ENCODE results near the gene LRRC7.

The LRRC7 gene

DNA sequence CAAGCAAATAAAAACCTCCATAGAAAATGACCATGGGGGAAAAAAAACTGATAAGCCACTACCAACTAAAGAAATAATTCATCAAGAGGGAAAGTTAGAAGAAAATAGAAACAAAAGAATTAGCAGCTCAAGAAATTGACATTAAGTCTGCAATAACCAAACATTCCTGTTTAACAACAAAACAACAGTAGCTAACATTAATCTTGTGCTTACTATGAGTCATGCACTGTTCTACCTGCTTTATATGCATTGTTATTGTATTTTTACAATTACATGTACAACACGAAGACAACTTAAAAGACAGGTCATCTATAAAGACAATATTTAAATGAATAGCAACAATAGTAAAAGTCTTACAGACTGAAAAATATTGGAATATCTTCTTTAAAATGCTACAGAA, 34.4 kb upstream of the LRRC7 start:
- TF ChIP-seq, protein P1, sequence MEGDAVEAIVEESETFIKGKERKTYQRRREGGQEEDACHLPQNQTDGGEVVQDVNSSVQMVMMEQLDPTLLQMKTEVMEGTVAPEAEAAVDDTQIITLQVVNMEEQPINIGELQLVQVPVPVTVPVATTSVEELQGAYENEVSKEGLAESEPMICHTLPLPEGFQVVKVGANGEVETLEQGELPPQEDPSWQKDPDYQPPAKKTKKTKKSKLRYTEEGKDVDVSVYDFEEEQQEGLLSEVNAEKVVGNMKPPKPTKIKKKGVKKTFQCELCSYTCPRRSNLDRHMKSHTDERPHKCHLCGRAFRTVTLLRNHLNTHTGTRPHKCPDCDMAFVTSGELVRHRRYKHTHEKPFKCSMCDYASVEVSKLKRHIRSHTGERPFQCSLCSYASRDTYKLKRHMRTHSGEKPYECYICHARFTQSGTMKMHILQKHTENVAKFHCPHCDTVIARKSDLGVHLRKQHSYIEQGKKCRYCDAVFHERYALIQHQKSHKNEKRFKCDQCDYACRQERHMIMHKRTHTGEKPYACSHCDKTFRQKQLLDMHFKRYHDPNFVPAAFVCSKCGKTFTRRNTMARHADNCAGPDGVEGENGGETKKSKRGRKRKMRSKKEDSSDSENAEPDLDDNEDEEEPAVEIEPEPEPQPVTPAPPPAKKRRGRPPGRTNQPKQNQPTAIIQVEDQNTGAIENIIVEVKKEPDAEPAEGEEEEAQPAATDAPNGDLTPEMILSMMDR (IDR thresholded peaks at IDR 0.05), result no peak

GRCh38 chr1:69534829-69535228, 32.9 kb upstream of the LRRC7 start:
- TF ChIP-seq, protein P1 (IDR thresholded peaks at IDR 0.05), result no peak

GRCh38 chr1:69535490-69535889, 32.2 kb upstream of the LRRC7 start:
- TF ChIP-seq, protein P1 (IDR thresholded peaks at IDR 0.05), result no peak

DNA sequence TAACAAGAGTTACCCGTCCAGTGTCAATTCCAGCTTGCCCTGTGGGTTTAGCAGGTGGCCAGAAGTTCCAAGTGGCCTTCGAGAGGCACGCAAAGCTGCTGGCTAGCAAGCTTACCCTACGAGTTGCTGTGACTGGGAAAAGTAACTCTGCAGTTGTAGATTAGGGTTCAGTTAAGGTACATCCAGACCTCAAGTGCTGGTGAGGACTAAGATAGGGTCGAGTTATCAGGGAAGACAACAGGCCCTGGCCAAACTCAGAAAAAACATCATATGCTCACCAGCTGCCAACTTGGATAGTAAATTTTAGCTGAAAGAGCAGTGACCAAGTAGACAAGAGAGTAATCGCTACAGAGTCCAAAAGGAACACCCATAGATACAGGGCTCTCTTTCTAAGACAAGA, 27.7 kb upstream of the LRRC7 start:
- TF ChIP-seq, protein P1 (IDR thresholded peaks at IDR 0.05), result no peak

GRCh38 chr1:69551476-69552324, 16.0 kb upstream of the LRRC7 start:
- TF ChIP-seq, protein P1 (IDR thresholded peaks at IDR 0.05), result no peak

- TF ChIP-seq, protein P1 (IDR thresholded peaks at IDR 0.05), result no peak
Observed at GRCh38 chr1:69553726-69554125, 14.0 kb upstream of the LRRC7 start.

GRCh38 chr1:69568421-69569174, 876 bp downstream of the LRRC7 start:
- TF ChIP-seq, protein P1 (IDR thresholded peaks at IDR 0.05), result no peak
